Activated naive CD8-positive, alpha-beta T cell treated with anti-CD3 and anti-CD28 coated beads, Interleukin-2, amount 10 ng/mL, durations not matched to agents 7 days and 5 days (primary cell): ENCODE measurements around the gene SHTN1. TPM values are rescaled to one million over a fixed set of nuclear protein-coding genes. Genes with fewer than 3 reads are reported as not detected.

Experiments used
- ATAC-seq: fragments of 150-1000 bp; cut with Tn5 transposase; one replicate; pipeline ENCODE4 v1.10.0; 2021; ENCODE audit warnings: low read depth, moderate library complexity
- POLR2A ChIA-PET: fragments of 350-600 bp; sonication (Branson Sonifier 250); formaldehyde crosslinking; loops from one replicate; lab custom pipeline; 2021; ENCODE audit warnings: antibody characterized with exemption; lab: Charles Lee
- DNase-seq: peaks from one replicate; pipeline ENCODE4 v3.0.0; 2021
- H3K27ac Mint-ChIP-seq: one replicate; pipeline ENCODE4 v1.8.0; 2022; ENCODE audit warnings: mild to moderate bottlenecking, mixed read lengths
- H3K27me3 Mint-ChIP-seq: one replicate; pipeline ENCODE4 v1.8.0; 2022; ENCODE audit warnings: mild to moderate bottlenecking, moderate library complexity, mixed read lengths
- H3K36me3 Mint-ChIP-seq: one replicate; pipeline ENCODE4 v1.8.0; 2021; ENCODE audit warnings: mild to moderate bottlenecking, mixed read lengths
- H3K4me1 Mint-ChIP-seq: one replicate; pipeline ENCODE4 v1.8.0; 2021; ENCODE audit warnings: mixed read lengths
- H3K4me3 Mint-ChIP-seq: one replicate; pipeline ENCODE4 v1.8.0; 2022; ENCODE audit warnings: mild to moderate bottlenecking, moderate library complexity, mixed read lengths
- H3K9me3 Mint-ChIP-seq: one replicate; pipeline ENCODE4 v1.8.0; 2021; ENCODE audit warnings: mixed read lengths
- total RNA-seq, 2 experiments: library from RNA; stranded (reverse); gene quantifications; one replicate each; pipeline ENCODE4 v1.2.3, GENCODE V29; 2021

Gene SHTN1, protein sequence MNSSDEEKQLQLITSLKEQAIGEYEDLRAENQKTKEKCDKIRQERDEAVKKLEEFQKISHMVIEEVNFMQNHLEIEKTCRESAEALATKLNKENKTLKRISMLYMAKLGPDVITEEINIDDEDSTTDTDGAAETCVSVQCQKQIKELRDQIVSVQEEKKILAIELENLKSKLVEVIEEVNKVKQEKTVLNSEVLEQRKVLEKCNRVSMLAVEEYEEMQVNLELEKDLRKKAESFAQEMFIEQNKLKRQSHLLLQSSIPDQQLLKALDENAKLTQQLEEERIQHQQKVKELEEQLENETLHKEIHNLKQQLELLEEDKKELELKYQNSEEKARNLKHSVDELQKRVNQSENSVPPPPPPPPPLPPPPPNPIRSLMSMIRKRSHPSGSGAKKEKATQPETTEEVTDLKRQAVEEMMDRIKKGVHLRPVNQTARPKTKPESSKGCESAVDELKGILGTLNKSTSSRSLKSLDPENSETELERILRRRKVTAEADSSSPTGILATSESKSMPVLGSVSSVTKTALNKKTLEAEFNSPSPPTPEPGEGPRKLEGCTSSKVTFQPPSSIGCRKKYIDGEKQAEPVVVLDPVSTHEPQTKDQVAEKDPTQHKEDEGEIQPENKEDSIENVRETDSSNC
- total RNA-seq: under 1 TPM; 0.54 to 0.61 TPM

- DNase-seq (peak; percentile 44), ATAC-seq (peak; percentile 67)
- Mint-ChIP-seq H3K36me3 (no peaks in the 10 kb centered on the region), H3K4me1 (no peaks in the 10 kb centered on the region), H3K27me3 (peaks cover 30% of the 10 kb centered on the region), H3K27ac (no peak within 1 kb of the TSS), H3K9me3 (no peaks in the 10 kb centered on the region), H3K4me3 (peak within 1 kb of the TSS; percentile 77)
- POLR2A ChIA-PET: no interaction called here
Observed at GRCh38 chr10:117005026-117005526, at the start of gene SHTN1. Gene SHTN1, minus strand, starts transcription at chr10:117005187. Its CDS starts 108 bp downstream, at chr10:117005079.

DNA sequence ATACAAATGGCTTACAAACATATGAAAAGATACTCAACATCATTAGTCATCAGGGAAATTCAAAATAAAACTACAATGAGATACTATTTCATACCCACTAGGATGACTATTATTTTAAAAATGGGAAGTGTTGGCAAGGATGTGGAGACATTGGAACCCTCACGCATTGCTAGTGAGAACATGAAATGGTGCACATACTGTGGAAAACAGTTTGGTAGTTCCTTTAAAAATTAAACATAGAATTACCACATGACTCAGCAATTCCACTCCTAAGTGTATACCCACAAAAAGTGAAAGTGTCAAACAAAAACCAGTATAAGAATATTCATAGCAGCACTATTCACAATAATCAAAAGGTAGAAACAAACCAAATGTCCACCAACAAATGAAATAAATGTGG, 48.5 kb upstream of the SHTN1 start:
- H3K4me1 Mint-ChIP-seq: no peaks in the 10 kb centered on the region
- no peaks in the 10 kb centered on the region for H3K36me3 Mint-ChIP-seq
- H3K4me3 Mint-ChIP-seq: no peak overlapping the region
- H3K27ac Mint-ChIP-seq: no peak overlapping the region
- DNase-seq (no peak), ATAC-seq (no peak)
- peaks cover 2% of the 10 kb centered on the region for H3K27me3 Mint-ChIP-seq
- POLR2A ChIA-PET: no interaction called here
- H3K9me3 Mint-ChIP-seq: peaks cover 5% of the 10 kb centered on the region

DNA sequence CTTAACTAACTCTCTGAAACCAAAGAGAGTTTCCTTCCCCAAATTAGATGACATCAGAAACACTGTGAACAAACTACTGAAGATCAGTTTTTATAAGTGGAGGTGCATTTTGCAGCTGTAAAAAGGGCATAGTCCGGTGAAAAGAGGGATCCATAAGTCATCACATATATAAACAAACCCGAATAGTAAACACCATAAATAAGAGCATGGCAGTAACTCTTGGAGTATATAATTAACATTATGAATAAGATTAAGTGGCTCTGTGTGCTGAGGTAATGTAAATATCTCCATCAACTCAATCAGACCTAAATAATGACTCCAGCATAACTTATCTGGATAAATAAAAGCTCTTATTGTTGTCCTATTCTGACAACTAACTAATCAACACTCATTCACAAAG, 43.0 kb upstream of the SHTN1 start:
- Mint-ChIP-seq H3K27ac (no peak overlapping the region), H3K27me3 (no peaks in the 10 kb centered on the region), H3K9me3 (peaks cover 3% of the 10 kb centered on the region), H3K36me3 (no peaks in the 10 kb centered on the region), H3K4me1 (no peaks in the 10 kb centered on the region), H3K4me3 (no peak overlapping the region)
- POLR2A ChIA-PET: no interaction called here
- ATAC-seq (no peak), DNase-seq (no peak)

- H3K4me3 Mint-ChIP-seq: no peak overlapping the region
- peaks cover 2% of the 10 kb centered on the region for H3K27me3 Mint-ChIP-seq
- no peaks in the 10 kb centered on the region for H3K36me3 Mint-ChIP-seq
- no peaks in the 10 kb centered on the region for H3K9me3 Mint-ChIP-seq
- H3K27ac Mint-ChIP-seq: no peak overlapping the region
- POLR2A ChIA-PET: no interaction called here
- no peaks in the 10 kb centered on the region for H3K4me1 Mint-ChIP-seq
- ATAC-seq (no peak), DNase-seq (no peak)
Observed at GRCh38 chr10:117016266-117016665, 11.3 kb upstream of the SHTN1 start.

GRCh38 chr10:117014835-117015234, 9.8 kb upstream of the SHTN1 start:
- no peaks in the 10 kb centered on the region for H3K36me3 Mint-ChIP-seq
- peaks cover 5% of the 10 kb centered on the region for H3K27me3 Mint-ChIP-seq
- ATAC-seq: no peak
- no peak overlapping the region for H3K27ac Mint-ChIP-seq
- no peaks in the 10 kb centered on the region for H3K9me3 Mint-ChIP-seq
- no peak for DNase-seq
- H3K4me3 Mint-ChIP-seq: no peak overlapping the region
- POLR2A ChIA-PET: no interaction called here
- H3K4me1 Mint-ChIP-seq: no peaks in the 10 kb centered on the region

DNA sequence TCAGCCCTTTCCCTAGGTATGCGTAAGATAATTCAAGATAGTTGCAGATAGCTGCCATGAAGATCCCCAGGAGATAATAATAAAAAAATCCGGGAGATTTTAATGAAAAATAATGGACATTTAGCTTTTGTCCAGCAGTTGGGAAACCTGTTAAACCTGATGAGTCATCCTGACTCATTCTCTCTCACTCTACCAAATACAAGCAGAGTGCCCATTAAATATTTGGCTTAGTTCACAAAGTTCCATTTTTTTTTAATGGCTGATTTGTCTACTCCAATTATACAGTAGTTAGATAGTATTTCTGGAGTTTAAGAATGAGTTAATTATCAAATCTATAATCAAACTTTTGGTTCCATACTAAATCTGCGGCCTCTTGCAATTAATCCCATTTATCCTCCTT, 2.1 kb upstream of the SHTN1 start:
- Mint-ChIP-seq H3K27me3 (peaks cover 31% of the 10 kb centered on the region), H3K9me3 (no peaks in the 10 kb centered on the region), H3K36me3 (no peaks in the 10 kb centered on the region), H3K27ac (no peak overlapping the region), H3K4me3 (no peak overlapping the region), H3K4me1 (no peaks in the 10 kb centered on the region)
- DNase-seq: no peak
- POLR2A ChIA-PET: no interaction called here
- ATAC-seq: no peak

- POLR2A ChIA-PET: no interaction called here
- Mint-ChIP-seq H3K4me1 (no peaks in the 10 kb centered on the region), H3K36me3 (no peaks in the 10 kb centered on the region), H3K9me3 (no peaks in the 10 kb centered on the region), H3K27me3 (peaks cover 31% of the 10 kb centered on the region), H3K4me3 (peak overlapping the region; percentile 10), H3K27ac (no peak overlapping the region)
- DNase-seq (no peak), ATAC-seq (no peak)
Observed at GRCh38 chr10:117005527-117006055, 604 bp upstream of the SHTN1 start.

GRCh38 chr10:117004227-117005025, 561 bp downstream of the SHTN1 start:
- no peaks in the 10 kb centered on the region for H3K4me1 Mint-ChIP-seq
- no peaks in the 10 kb centered on the region for H3K36me3 Mint-ChIP-seq
- H3K27me3 Mint-ChIP-seq: peaks cover 28% of the 10 kb centered on the region
- no peak overlapping the region for H3K27ac Mint-ChIP-seq
- peak; percentile 34 for DNase-seq
- POLR2A ChIA-PET: no interaction called here
- peak overlapping the region; percentile 77 for H3K4me3 Mint-ChIP-seq
- ATAC-seq: peak; percentile 26
- H3K9me3 Mint-ChIP-seq: no peaks in the 10 kb centered on the region

DNA sequence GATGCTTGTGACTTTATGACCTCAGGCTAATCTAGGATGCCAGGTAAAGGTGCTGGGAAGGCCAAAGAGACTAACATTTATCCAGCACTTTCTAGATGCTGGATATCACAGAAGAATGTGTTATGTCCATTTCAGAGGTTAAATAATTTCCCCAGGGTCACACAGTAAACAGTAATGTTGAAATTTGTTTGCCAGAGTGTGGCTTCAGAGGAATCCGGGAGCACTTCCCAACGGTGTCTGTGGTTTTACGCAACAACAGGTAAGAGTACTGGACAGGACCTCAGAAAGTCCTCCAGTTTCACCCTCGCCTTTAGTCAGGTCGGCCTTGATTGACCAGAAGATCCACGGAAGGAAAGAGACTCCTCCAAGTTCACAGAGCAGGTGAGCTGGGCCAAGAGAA, 1.7 kb downstream of the SHTN1 start:
- ATAC-seq (no peak), DNase-seq (no peak)
- H3K4me1 Mint-ChIP-seq: no peaks in the 10 kb centered on the region
- POLR2A ChIA-PET: no interaction called here
- peak overlapping the region; percentile 51 for H3K4me3 Mint-ChIP-seq
- no peaks in the 10 kb centered on the region for H3K9me3 Mint-ChIP-seq
- H3K27me3 Mint-ChIP-seq: peaks cover 26% of the 10 kb centered on the region
- no peak overlapping the region for H3K27ac Mint-ChIP-seq
- H3K36me3 Mint-ChIP-seq: no peaks in the 10 kb centered on the region

DNA sequence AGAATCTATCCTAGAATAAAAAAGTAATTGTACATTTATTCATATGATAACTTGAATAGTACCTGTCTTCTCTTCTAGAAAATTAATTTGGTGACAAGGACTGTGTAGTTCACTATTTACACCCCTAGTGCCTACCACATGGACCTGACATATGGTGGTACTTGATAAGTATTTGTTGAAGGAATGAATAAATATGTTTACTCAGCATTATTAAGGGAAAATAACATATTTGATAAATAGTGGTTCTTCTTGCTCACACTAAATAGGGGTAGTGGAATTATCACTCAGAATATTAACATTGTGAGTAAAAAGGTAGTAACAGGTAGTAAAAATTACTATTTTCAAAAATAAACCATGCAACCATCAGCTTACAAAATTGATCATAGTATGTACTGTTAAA, 2.8 kb downstream of the SHTN1 start:
- POLR2A ChIA-PET: no interaction called here
- H3K27ac Mint-ChIP-seq: no peak overlapping the region
- H3K27me3 Mint-ChIP-seq: peaks cover 25% of the 10 kb centered on the region
- H3K4me1 Mint-ChIP-seq: no peaks in the 10 kb centered on the region
- H3K9me3 Mint-ChIP-seq: no peaks in the 10 kb centered on the region
- no peaks in the 10 kb centered on the region for H3K36me3 Mint-ChIP-seq
- ATAC-seq: no peak
- no peak for DNase-seq
- no peak overlapping the region for H3K4me3 Mint-ChIP-seq

DNA sequence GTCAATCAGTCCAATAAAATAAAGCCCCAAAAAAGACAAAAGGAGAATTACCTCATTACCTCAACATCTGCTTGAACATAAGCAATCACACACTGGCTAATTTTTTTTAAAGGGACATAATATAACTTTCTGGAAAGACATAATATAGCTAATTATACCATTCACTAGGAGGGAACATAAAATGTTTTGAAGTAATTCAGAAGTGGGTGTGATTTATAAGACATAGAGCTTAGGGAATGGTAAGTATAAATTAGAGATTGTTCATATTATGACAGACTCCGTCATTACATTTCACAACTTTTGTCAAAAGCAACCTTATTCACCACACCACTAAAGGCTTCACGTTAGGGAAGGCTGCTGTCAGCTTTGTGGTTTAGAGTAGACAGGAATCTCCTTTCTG, 3.8 kb downstream of the SHTN1 start:
- DNase-seq (no peak), ATAC-seq (no peak)
- no peak overlapping the region for H3K27ac Mint-ChIP-seq
- POLR2A ChIA-PET: no interaction called here
- no peaks in the 10 kb centered on the region for H3K36me3 Mint-ChIP-seq
- H3K4me1 Mint-ChIP-seq: no peaks in the 10 kb centered on the region
- no peaks in the 10 kb centered on the region for H3K9me3 Mint-ChIP-seq
- no peak overlapping the region for H3K4me3 Mint-ChIP-seq
- H3K27me3 Mint-ChIP-seq: peaks cover 25% of the 10 kb centered on the region

DNA sequence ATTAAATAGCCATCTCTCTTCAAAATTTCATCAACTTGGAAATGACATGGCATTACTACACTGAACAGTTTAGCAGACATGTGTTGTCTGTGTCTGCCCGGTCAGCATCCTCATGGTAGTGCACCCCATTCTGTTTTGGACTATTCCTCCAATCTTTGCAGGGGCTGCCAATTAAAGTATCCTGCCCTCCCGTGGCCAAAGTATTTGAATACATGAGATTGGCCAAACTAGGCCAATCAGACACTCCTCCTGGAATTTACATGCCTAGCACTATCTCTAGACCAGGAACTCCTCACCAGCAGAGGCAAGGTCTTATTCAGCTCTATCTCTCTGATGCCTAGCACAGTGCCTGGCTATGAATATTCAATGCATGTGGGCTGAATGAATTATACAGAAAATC, 4.4 kb downstream of the SHTN1 start:
- no peak for ATAC-seq
- H3K27me3 Mint-ChIP-seq: peaks cover 20% of the 10 kb centered on the region
- no peak overlapping the region for H3K27ac Mint-ChIP-seq
- H3K9me3 Mint-ChIP-seq: no peaks in the 10 kb centered on the region
- no peak overlapping the region for H3K4me3 Mint-ChIP-seq
- no peaks in the 10 kb centered on the region for H3K36me3 Mint-ChIP-seq
- no peak for DNase-seq
- POLR2A ChIA-PET: no interaction called here
- no peaks in the 10 kb centered on the region for H3K4me1 Mint-ChIP-seq

DNA sequence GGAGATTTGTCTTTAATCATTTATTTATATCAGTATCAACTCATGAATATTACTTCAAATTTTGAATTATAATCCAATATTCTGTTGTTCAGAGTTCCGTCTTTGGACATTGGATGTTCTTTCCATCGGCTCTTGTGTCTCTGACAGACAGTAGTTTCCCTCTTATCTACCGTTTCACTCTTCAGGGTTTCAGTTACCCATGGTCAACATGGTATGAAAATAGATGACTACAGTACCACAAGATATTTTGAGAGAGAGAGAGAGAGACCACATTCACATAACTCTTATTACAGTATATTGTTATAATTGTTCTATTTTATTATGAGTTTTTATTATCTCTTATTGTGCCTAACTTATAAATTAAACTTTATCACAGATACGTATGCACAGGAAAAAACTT, 6.8 kb downstream of the SHTN1 start:
- no peaks in the 10 kb centered on the region for H3K4me1 Mint-ChIP-seq
- H3K4me3 Mint-ChIP-seq: no peak overlapping the region
- DNase-seq: no peak
- POLR2A ChIA-PET: no interaction called here
- H3K36me3 Mint-ChIP-seq: no peaks in the 10 kb centered on the region
- no peaks in the 10 kb centered on the region for H3K9me3 Mint-ChIP-seq
- no peak for ATAC-seq
- H3K27me3 Mint-ChIP-seq: peaks cover 8% of the 10 kb centered on the region
- H3K27ac Mint-ChIP-seq: no peak overlapping the region
